GM18519 (cell line): ENCODE data around the gene PCDHGC4.
A peak's percentile ranks its signal among the peaks of the same experiment; 100 is the strongest.

ENCODE experiments used
- ATAC-seq: cut with Tn5 transposase; IDR thresholded peaks from one replicate; pipeline ENCODE4 v1.9.1; 2021; ENCODE audit warnings: mild to moderate bottlenecking, moderate library complexity; ENCODE audit not compliant: unreplicated experiment, low FRiP score

PCDHGC4 gene

GRCh38 chr5:141484641-141485311, at the start of gene PCDHGC4:
Gene PCDHGC4 (plus strand): TSS chr5:141485030. CDS start chr5:141485174, 144 bp downstream.
- ATAC-seq, result no peak

- ATAC-seq, result no peak
These were observed 47.6 kb upstream of the PCDHGC4 start for GRCh38 chr5:141437221-141437620.

GRCh38 chr5:141439411-141440141, 45.3 kb upstream of the PCDHGC4 start:
- no peak for ATAC-seq

GRCh38 chr5:141440341-141440740, 44.5 kb upstream of the PCDHGC4 start:
- ATAC-seq, result no peak

GRCh38 chr5:141441571-141442170, 43.2 kb upstream of the PCDHGC4 start:
- no peak for ATAC-seq

GRCh38 chr5:141465351-141465750, 19.5 kb upstream of the PCDHGC4 start:
- no peak for ATAC-seq

- peak; percentile 98 for ATAC-seq
These were observed 9.2 kb upstream of the PCDHGC4 start, which contains the start of gene PCDHGC3 for GRCh38 chr5:141475625-141476131. Gene PCDHGC3 (plus strand): TSS chr5:141475966. CDS start chr5:141476117, 151 bp downstream.

GRCh38 chr5:141476132-141476911, 8.5 kb upstream of the PCDHGC4 start:
- ATAC-seq, result peak; percentile 9

- ATAC-seq, result no peak
These were observed 7.7 kb upstream of the PCDHGC4 start for GRCh38 chr5:141477044-141477575.

- no peak for ATAC-seq
These were observed 7.0 kb upstream of the PCDHGC4 start for GRCh38 chr5:141477815-141478214.

- ATAC-seq, result no peak
These were observed 6.4 kb upstream of the PCDHGC4 start for GRCh38 chr5:141478321-141478945.

GRCh38 chr5:141479776-141480175, 5.1 kb upstream of the PCDHGC4 start:
- ATAC-seq, result no peak

GRCh38 chr5:141483902-141484301, 928 bp upstream of the PCDHGC4 start:
- no peak for ATAC-seq

GRCh38 chr5:141484310-141484640, 555 bp upstream of the PCDHGC4 start:
- no peak for ATAC-seq

- no peak for ATAC-seq
These were observed 658 bp downstream of the PCDHGC4 start for GRCh38 chr5:141485321-141486055.

GRCh38 chr5:141486091-141486490, 1.3 kb downstream of the PCDHGC4 start:
- ATAC-seq, result no peak

GRCh38 chr5:141487131-141487530, 2.3 kb downstream of the PCDHGC4 start:
- no peak for ATAC-seq

GRCh38 chr5:141488591-141489561, 4.0 kb downstream of the PCDHGC4 start, which contains the start of gene PCDHGC5:
Gene PCDHGC5 (plus strand): TSS chr5:141489081. CDS start chr5:141489241, 160 bp downstream.
- no peak for ATAC-seq
